ENCODE results near the gene MTUS2.
"Not testable (repeated sequence)": the region's sequence is repeated elsewhere in the genome, so short reads cannot be mapped to it uniquely, and the experiment has no call there.

Gene MTUS2

GRCh38 chr13:28964052-28964451, 143.9 kb downstream of the MTUS2 start:
- DNase-seq: no peak

GRCh38 chr13:28964803-28965202, 144.7 kb downstream of the MTUS2 start:
- DNase-seq: no peak

- DNase-seq: no peak
Observed at GRCh38 chr13:28967029-28967915, 147.1 kb downstream of the MTUS2 start.

GRCh38 chr13:28976195-28976594, 156.1 kb downstream of the MTUS2 start:
- DNase-seq: no peak

- DNase-seq: no peak
Observed at GRCh38 chr13:28976636-28977035, 156.5 kb downstream of the MTUS2 start.

GRCh38 chr13:28978574-28978973, 158.4 kb downstream of the MTUS2 start:
- no peak for DNase-seq

- DNase-seq: no peak
Observed at GRCh38 chr13:28981530-28981929, 161.4 kb downstream of the MTUS2 start.

GRCh38 chr13:28983641-28984040, 163.5 kb downstream of the MTUS2 start:
- no peak for DNase-seq

GRCh38 chr13:28984326-28984725, 164.2 kb downstream of the MTUS2 start:
- no peak for DNase-seq

- DNase-seq: no peak
Observed at GRCh38 chr13:28984825-28985224, 164.7 kb downstream of the MTUS2 start.

- DNase-seq: not testable (repeated sequence)
Observed at GRCh38 chr13:28990378-28990777, 170.2 kb downstream of the MTUS2 start.

GRCh38 chr13:28991764-28992163, 171.6 kb downstream of the MTUS2 start:
- DNase-seq: no peak

- no peak for DNase-seq
Observed at GRCh38 chr13:29000826-29001225, 180.7 kb downstream of the MTUS2 start.

- DNase-seq: no peak
Observed at GRCh38 chr13:29005035-29005762, 185.1 kb downstream of the MTUS2 start.

GRCh38 chr13:29005763-29006120, 185.6 kb downstream of the MTUS2 start:
- no peak for DNase-seq

- no peak for DNase-seq
Observed at GRCh38 chr13:29006359-29006850, 186.3 kb downstream of the MTUS2 start.

GRCh38 chr13:29008296-29008695, 188.2 kb downstream of the MTUS2 start:
- DNase-seq: no peak

- DNase-seq: peak in 1 of 2 experiments; percentile 2
Observed at GRCh38 chr13:29020314-29020713, 200.2 kb downstream of the MTUS2 start.

GRCh38 chr13:29021311-29021710, 201.2 kb downstream of the MTUS2 start:
- DNase-seq: no peak

GRCh38 chr13:29021717-29022116, 201.6 kb downstream of the MTUS2 start:
- no peak for DNase-seq

- DNase-seq: no peak
Observed at GRCh38 chr13:29022410-29022809, 202.3 kb downstream of the MTUS2 start.

GRCh38 chr13:29022968-29023367, 202.8 kb downstream of the MTUS2 start:
- no peak for DNase-seq

- no peak for DNase-seq
Observed at GRCh38 chr13:29024783-29025182, 204.6 kb downstream of the MTUS2 start.

GRCh38 chr13:29028868-29029267, 208.7 kb downstream of the MTUS2 start:
- no peak for DNase-seq

Data from Kasumi-1 (cell line).